WTC11 (cell line): ENCODE results near the gene ACOXL. TPM values are rescaled to one million over a fixed set of nuclear protein-coding genes. Genes with fewer than 3 reads are reported as not detected.

ENCODE experiments used
- ATAC-seq: fragments of 200-7000 bp; cut with Tn5 transposase; 2 replicates; pipeline ENCODE4 v1.10.0; 2021; ENCODE audit warnings: mild to moderate bottlenecking, moderate library complexity
- CTCF ChIA-PET: fragments of 300-600 bp; sonication (Branson Sonifier 250); formaldehyde crosslinking; loops from one replicate; lab custom pipeline; 2021; ENCODE audit warnings: antibody characterized with exemption; lab: Charles Lee
- POLR2A ChIA-PET: fragments of 350-600 bp; sonication (Branson Sonifier 250); formaldehyde crosslinking; loops from one replicate; lab custom pipeline; 2021; ENCODE audit warnings: antibody characterized with exemption; lab: Charles Lee
- DNase-seq: peaks from one replicate; pipeline ENCODE4 v3.0.0; 2021; ENCODE audit warnings: low spot score
- H3K27ac Mint-ChIP-seq: 2 replicates; pipeline ENCODE4 v1.8.0; 2021; ENCODE audit warnings: mixed read lengths
- H3K27me3 Mint-ChIP-seq: 2 replicates; pipeline ENCODE4 v1.8.0; 2021; ENCODE audit warnings: low read depth, mild to moderate bottlenecking, moderate library complexity, mixed read lengths
- H3K36me3 Mint-ChIP-seq: 2 replicates; pipeline ENCODE4 v1.8.0; 2021; ENCODE audit warnings: mixed read lengths
- H3K4me1 Mint-ChIP-seq: 2 replicates; pipeline ENCODE4 v1.8.0; 2022; ENCODE audit warnings: mixed read lengths
- H3K4me3 Mint-ChIP-seq: 2 replicates; pipeline ENCODE4 v1.8.0; 2021; ENCODE audit warnings: mild to moderate bottlenecking, moderate library complexity, mixed read lengths
- H3K9me3 Mint-ChIP-seq: 2 replicates; pipeline ENCODE4 v1.8.0; 2021; ENCODE audit warnings: mixed read lengths
- ATF2 ChIP-seq: sonication (generic); formaldehyde crosslinking; IDR thresholded peaks from 2 replicates; pipeline ENCODE4 v1.8.1; 2022; ENCODE audit warnings: low read depth, missing genetic modification reagents, borderline replicate concordance
- E2F1 ChIP-seq: sonication (generic); formaldehyde crosslinking; IDR thresholded peaks from 2 replicates; pipeline ENCODE4 v1.8.0; 2022; ENCODE audit warnings: mild to moderate bottlenecking, missing genetic modification reagents
- HMGA2 ChIP-seq: fragments of 250-450 bp; sonication (Bioruptor Pico); IDR thresholded peaks from 2 replicates; pipeline ENCODE4 v1.4.0; 2021; ENCODE audit warnings: mild to moderate bottlenecking, moderate library complexity
- MAX ChIP-seq: sonication (generic); formaldehyde crosslinking; IDR thresholded peaks from 2 replicates; pipeline ENCODE4 v1.8.0; 2022; ENCODE audit warnings: mild to moderate bottlenecking, missing genetic modification reagents
- NFATC4 ChIP-seq: fragments of 250-450 bp; sonication (Bioruptor Pico); IDR thresholded peaks from 2 replicates; pipeline ENCODE4 v1.9.0; 2021; ENCODE audit warnings: mild to moderate bottlenecking
- NFYB ChIP-seq: sonication (generic); formaldehyde crosslinking; conservative IDR thresholded peaks from 2 replicates; pipeline ENCODE4 v1.8.0; 2022; ENCODE audit warnings: low read depth, missing genetic modification reagents
- NR1H2 ChIP-seq: sonication (generic); formaldehyde crosslinking; IDR thresholded peaks from 2 replicates; pipeline ENCODE4 v1.9.0; 2021; ENCODE audit warnings: mild to moderate bottlenecking, moderate library complexity, missing genetic modification reagents
- NR3C1 ChIP-seq: sonication (generic); formaldehyde crosslinking; conservative IDR thresholded peaks from 2 replicates; pipeline ENCODE4 v1.8.1; 2023; ENCODE audit warnings: low read depth, mild to moderate bottlenecking, missing genetic modification reagents
- PREB ChIP-seq: sonication (generic); formaldehyde crosslinking; IDR thresholded peaks from 2 replicates; pipeline ENCODE4 v1.8.1; 2022; ENCODE audit warnings: mild to moderate bottlenecking, missing genetic modification reagents, moderate library complexity, borderline replicate concordance
- PRRX2 ChIP-seq: fragments of 250-450 bp; sonication (Bioruptor Pico); IDR thresholded peaks from 2 replicates; pipeline ENCODE4 v1.8.0; 2021; ENCODE audit warnings: mild to moderate bottlenecking
- RELA ChIP-seq: sonication (generic); formaldehyde crosslinking; IDR thresholded peaks from 2 replicates; pipeline ENCODE4 v1.8.1; 2022; ENCODE audit warnings: missing genetic modification reagents, mild to moderate bottlenecking, borderline replicate concordance
- STAT6 ChIP-seq: sonication (generic); formaldehyde crosslinking; conservative IDR thresholded peaks from 2 replicates; pipeline ENCODE4 v1.8.1; 2023; ENCODE audit warnings: mild to moderate bottlenecking, low read depth, missing genetic modification reagents, moderate library complexity
- ZNF121 ChIP-seq: sonication (generic); formaldehyde crosslinking; IDR thresholded peaks from 2 replicates; pipeline ENCODE4 v1.8.0; 2023; ENCODE audit warnings: missing genetic modification reagents
- ZNF281 ChIP-seq: sonication (generic); formaldehyde crosslinking; IDR thresholded peaks from 2 replicates; pipeline ENCODE4 v1.8.0; 2023; ENCODE audit warnings: mild to moderate bottlenecking, missing genetic modification reagents
- ZNF423 ChIP-seq: fragments of 250-450 bp; sonication (Bioruptor Pico); IDR thresholded peaks from 2 replicates; pipeline ENCODE4 v2.1.2; 2022; ENCODE audit warnings: mild to moderate bottlenecking, moderate library complexity
- ZNF512 ChIP-seq: sonication (generic); formaldehyde crosslinking; IDR thresholded peaks from 2 replicates; pipeline ENCODE4 v1.8.1; 2022; ENCODE audit warnings: missing genetic modification reagents, borderline replicate concordance
- total RNA-seq: library from RNA; stranded (reverse); gene quantifications from 3 replicates; pipeline ENCODE4 v1.2.3, GENCODE V29; 2021

Gene ACOXL
- total RNA-seq, 1 experiment from 2014 or later = 14.9 TPM

GRCh38 chr2:110823165-110823564, 90.8 kb downstream of the ACOXL start:
- Mint-ChIP-seq H3K27ac (no peak overlapping the region), H3K4me1 (no peaks in the 10 kb centered on the region), H3K9me3 (peaks cover 29% of the 10 kb centered on the region), H3K27me3 (peaks cover 2% of the 10 kb centered on the region; the same call in 1 of the 2 replicates), H3K36me3 (peaks cover 42% of the 10 kb centered on the region), H3K4me3 (no peak overlapping the region)
- ATAC-seq = no peak
- CTCF ChIA-PET = no interaction called here
- POLR2A ChIA-PET = no interaction called here
- no peak for DNase-seq
- TF ChIP-seq ZNF281 (no peak), E2F1 (CRISPR knock-in tag) (no peak), ZNF512 (CRISPR knock-in tag) (no peak), MAX (no peak), PREB (CRISPR knock-in tag) (no peak), HMGA2 (CRISPR knock-in tag) (no peak), NFATC4 (CRISPR knock-in tag) (no peak)

- DNase-seq (no peak), ATAC-seq (no peak)
- Mint-ChIP-seq H3K4me1 (no peaks in the 10 kb centered on the region), H3K4me3 (no peak overlapping the region), H3K36me3 (peaks cover 37% of the 10 kb centered on the region), H3K27ac (no peak overlapping the region), H3K9me3 (peaks cover 25% of the 10 kb centered on the region), H3K27me3 (peaks cover 2% of the 10 kb centered on the region; the same call in 1 of the 2 replicates)
- TF ChIP-seq NR1H2 (CRISPR knock-in tag) = no peak
- no peak for TF ChIP-seq STAT6 (CRISPR knock-in tag)
- TF ChIP-seq ATF2 (CRISPR knock-in tag) = no peak
- no peak for TF ChIP-seq PRRX2 (CRISPR knock-in tag)
- no peak for TF ChIP-seq ZNF121 (CRISPR knock-in tag)
- no peak for TF ChIP-seq NFYB (CRISPR knock-in tag)
- no peak for TF ChIP-seq NR3C1
- no peak for TF ChIP-seq ZNF423 (CRISPR knock-in tag)
- no peak for TF ChIP-seq RELA (CRISPR knock-in tag)
- ChIA-PET POLR2A (no interaction called here), CTCF (interaction anchor here (1.3 kb wide), 1 partner anchor 49 kb away, joined by 3 read pairs; no protein-coding TSS in a partner anchor)
Observed at GRCh38 chr2:110827511-110827910, 95.1 kb downstream of the ACOXL start.
